GM23338 (cell line): ENCODE results near the gene CERS5.

Experiments
- CREB1 ChIP-seq: fragments of 250-450 bp; sonication (Bioruptor Pico); IDR thresholded peaks from 2 replicates; pipeline ENCODE4 v1.5.0; 2020; ENCODE audit warnings: low read depth, mild to moderate bottlenecking, moderate library complexity
- EZH2 ChIP-seq: fragments of 200-600 bp; sonication (generic); IDR thresholded peaks from one replicate; pipeline ENCODE4 v1.8.0; 2017; ENCODE audit warnings: antibody characterized with exemption, mild to moderate bottlenecking, low read depth; ENCODE audit not compliant: unreplicated experiment
- EZH2phosphoT487 ChIP-seq: fragments of 200-600 bp; sonication (generic); IDR thresholded peaks from one replicate; pipeline ENCODE4 v1.8.1; 2018; ENCODE audit warnings: antibody characterized with exemption; ENCODE audit not compliant: unreplicated experiment
- JUNB ChIP-seq: IDR thresholded peaks from one replicate; pipeline ENCODE4 v1.6.1; 2016; ENCODE audit warnings: antibody characterized with exemption; ENCODE audit not compliant: unreplicated experiment
- NANOG ChIP-seq: IDR thresholded peaks from 2 replicates; pipeline ENCODE4 v1.6.1; 2016; ENCODE audit warnings: antibody characterized with exemption, borderline replicate concordance
- POLR2AphosphoS5 ChIP-seq: IDR thresholded peaks from 2 replicates; pipeline ENCODE4 v1.6.1; 2016; ENCODE audit warnings: antibody characterized with exemption, low read depth
- STAT1 ChIP-seq: IDR thresholded peaks from one replicate; pipeline ENCODE4 v1.6.1; 2016; ENCODE audit warnings: antibody characterized with exemption; ENCODE audit not compliant: unreplicated experiment
- ZNF331 ChIP-seq: fragments of 250-450 bp; sonication (Bioruptor Pico); IDR thresholded peaks from 2 replicates; pipeline ENCODE4 v1.5.0; 2020; ENCODE audit warnings: low read depth, mild to moderate bottlenecking, moderate library complexity
- TF ChIP-seq, protein P1 (sequence below), 2 experiments: fragments of 200-600 bp in 1 of 2; sonication (generic) in 1 of 2; conservative IDR thresholded peaks; 2 replicates each; pipeline versions ENCODE4 v1.5.1 to v1.6.1; 2016 to 2017; ENCODE audit warnings: antibody characterized with exemption in 2 of 2, low read depth in 2 of 2, mild to moderate bottlenecking in 2 of 2, moderate library complexity in 1 of 2
- TF ChIP-seq, protein P2 (sequence below): IDR thresholded peaks from one replicate; pipeline ENCODE4 v1.6.1; 2018; ENCODE audit warnings: antibody characterized with exemption; ENCODE audit not compliant: unreplicated experiment
- TF ChIP-seq, protein P3 (sequence below): IDR thresholded peaks from 2 replicates; pipeline ENCODE4 v1.6.1; 2016; ENCODE audit warnings: antibody characterized with exemption

DNA sequence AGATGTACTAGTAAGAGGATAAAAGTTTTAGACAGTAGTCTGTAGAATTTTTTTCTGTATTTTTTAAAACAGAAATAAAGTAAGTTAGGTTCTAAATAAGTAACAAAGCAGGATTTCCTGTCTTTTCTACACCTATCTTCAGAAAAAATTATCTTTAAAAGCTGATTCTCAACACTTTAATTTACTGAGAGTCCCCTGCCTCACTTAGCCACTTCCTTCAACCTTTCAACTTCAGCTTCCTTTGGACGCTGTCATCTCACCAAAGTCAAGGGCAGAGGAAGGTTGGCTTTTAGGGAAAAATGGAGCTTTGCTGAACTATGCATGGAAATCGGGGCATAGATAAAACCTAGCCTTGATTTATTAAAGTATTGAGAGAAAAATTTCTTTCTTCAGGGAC is 44.9 kb upstream of the CERS5 start:
- TF ChIP-seq, protein P1, sequence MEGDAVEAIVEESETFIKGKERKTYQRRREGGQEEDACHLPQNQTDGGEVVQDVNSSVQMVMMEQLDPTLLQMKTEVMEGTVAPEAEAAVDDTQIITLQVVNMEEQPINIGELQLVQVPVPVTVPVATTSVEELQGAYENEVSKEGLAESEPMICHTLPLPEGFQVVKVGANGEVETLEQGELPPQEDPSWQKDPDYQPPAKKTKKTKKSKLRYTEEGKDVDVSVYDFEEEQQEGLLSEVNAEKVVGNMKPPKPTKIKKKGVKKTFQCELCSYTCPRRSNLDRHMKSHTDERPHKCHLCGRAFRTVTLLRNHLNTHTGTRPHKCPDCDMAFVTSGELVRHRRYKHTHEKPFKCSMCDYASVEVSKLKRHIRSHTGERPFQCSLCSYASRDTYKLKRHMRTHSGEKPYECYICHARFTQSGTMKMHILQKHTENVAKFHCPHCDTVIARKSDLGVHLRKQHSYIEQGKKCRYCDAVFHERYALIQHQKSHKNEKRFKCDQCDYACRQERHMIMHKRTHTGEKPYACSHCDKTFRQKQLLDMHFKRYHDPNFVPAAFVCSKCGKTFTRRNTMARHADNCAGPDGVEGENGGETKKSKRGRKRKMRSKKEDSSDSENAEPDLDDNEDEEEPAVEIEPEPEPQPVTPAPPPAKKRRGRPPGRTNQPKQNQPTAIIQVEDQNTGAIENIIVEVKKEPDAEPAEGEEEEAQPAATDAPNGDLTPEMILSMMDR (conservative IDR thresholded peaks at IDR 0.05; ENCODE audit: low read depth in 2 of 2): no peak
- TF ChIP-seq STAT1: no peak
- no peak for TF ChIP-seq CREB1 (CRISPR knock-in tag)
- no peak for TF ChIP-seq POLR2AphosphoS5
- TF ChIP-seq, protein P2, sequence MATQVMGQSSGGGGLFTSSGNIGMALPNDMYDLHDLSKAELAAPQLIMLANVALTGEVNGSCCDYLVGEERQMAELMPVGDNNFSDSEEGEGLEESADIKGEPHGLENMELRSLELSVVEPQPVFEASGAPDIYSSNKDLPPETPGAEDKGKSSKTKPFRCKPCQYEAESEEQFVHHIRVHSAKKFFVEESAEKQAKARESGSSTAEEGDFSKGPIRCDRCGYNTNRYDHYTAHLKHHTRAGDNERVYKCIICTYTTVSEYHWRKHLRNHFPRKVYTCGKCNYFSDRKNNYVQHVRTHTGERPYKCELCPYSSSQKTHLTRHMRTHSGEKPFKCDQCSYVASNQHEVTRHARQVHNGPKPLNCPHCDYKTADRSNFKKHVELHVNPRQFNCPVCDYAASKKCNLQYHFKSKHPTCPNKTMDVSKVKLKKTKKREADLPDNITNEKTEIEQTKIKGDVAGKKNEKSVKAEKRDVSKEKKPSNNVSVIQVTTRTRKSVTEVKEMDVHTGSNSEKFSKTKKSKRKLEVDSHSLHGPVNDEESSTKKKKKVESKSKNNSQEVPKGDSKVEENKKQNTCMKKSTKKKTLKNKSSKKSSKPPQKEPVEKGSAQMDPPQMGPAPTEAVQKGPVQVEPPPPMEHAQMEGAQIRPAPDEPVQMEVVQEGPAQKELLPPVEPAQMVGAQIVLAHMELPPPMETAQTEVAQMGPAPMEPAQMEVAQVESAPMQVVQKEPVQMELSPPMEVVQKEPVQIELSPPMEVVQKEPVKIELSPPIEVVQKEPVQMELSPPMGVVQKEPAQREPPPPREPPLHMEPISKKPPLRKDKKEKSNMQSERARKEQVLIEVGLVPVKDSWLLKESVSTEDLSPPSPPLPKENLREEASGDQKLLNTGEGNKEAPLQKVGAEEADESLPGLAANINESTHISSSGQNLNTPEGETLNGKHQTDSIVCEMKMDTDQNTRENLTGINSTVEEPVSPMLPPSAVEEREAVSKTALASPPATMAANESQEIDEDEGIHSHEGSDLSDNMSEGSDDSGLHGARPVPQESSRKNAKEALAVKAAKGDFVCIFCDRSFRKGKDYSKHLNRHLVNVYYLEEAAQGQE: no peak
- TF ChIP-seq EZH2: no peak
- no peak for TF ChIP-seq EZH2phosphoT487
- TF ChIP-seq NANOG: no peak
- TF ChIP-seq, protein P3, sequence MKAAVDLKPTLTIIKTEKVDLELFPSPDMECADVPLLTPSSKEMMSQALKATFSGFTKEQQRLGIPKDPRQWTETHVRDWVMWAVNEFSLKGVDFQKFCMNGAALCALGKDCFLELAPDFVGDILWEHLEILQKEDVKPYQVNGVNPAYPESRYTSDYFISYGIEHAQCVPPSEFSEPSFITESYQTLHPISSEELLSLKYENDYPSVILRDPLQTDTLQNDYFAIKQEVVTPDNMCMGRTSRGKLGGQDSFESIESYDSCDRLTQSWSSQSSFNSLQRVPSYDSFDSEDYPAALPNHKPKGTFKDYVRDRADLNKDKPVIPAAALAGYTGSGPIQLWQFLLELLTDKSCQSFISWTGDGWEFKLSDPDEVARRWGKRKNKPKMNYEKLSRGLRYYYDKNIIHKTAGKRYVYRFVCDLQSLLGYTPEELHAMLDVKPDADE: no peak
- TF ChIP-seq ZNF331 (CRISPR knock-in tag): no peak
- TF ChIP-seq JUNB: no peak
